ENCODE data around the gene SCYL1. TPM values are rescaled to one million over a fixed set of nuclear protein-coding genes. Genes with fewer than 3 reads are reported as not detected.

SCYL1 gene
- total RNA-seq, 2 donors from 2014 or later, result 55.0 to 62.3 TPM

GRCh38 chr11:65559535-65559934 is 34.7 kb downstream of the SCYL1 start:
- no peak for ATAC-seq
- H3K36me3 ChIP-seq (replicated peaks in 1 of 2; ENCODE audit: insufficient read depth in 1 of 2, low read depth in 2 of 2), result no peaks in the 10 kb centered on the region
- TF ChIP-seq POLR2A (IDR thresholded peaks at IDR 0.05), result no peak
- TF ChIP-seq CTCF (IDR thresholded peaks at IDR 0.05), result no peak
- no peaks in the 10 kb centered on the region for H3K9me3 ChIP-seq
- H3K27me3 ChIP-seq, result no peaks in the 10 kb centered on the region
- intact Hi-C loops (cut with DNase I), result no loop called here
- DNase-seq, result no peak
- H3K4me1 ChIP-seq, result peaks cover 52% of the 10 kb centered on the region
- WGBS, 2 donors, result 68 to 81% methylated on average over 4 to 5 of the region's 5 CpGs
- H3K27ac ChIP-seq, result peak overlapping the region; percentile 86 to 96 (median 92)
- no peak overlapping the region for H3K4me3 ChIP-seq

- ATAC-seq (no peak), DNase-seq (peak in 3 of 4 donors; percentile 41 to 56 (median 48))
- Histone ChIP-seq H3K36me3 (replicated peaks in 1 of 2; ENCODE audit: insufficient read depth in 1 of 2, low read depth in 2 of 2) (no peaks in the 10 kb centered on the region), H3K4me1 (peaks cover 49% of the 10 kb centered on the region), H3K27ac (peak overlapping the region in 3 of 4 donors; percentile 86 to 96 (median 92)), H3K4me3 (no peak overlapping the region), H3K9me3 (no peaks in the 10 kb centered on the region), H3K27me3 (no peaks in the 10 kb centered on the region)
- intact Hi-C loops (cut with DNase I), result no loop called here
- TF ChIP-seq POLR2A (IDR thresholded peaks at IDR 0.05) (no peak), CTCF (IDR thresholded peaks at IDR 0.05) (no peak)
- WGBS, 2 donors, result 37 to 45% methylated on average over 5 of the region's 5 CpGs
Observed at GRCh38 chr11:65559951-65560537, 35.2 kb downstream of the SCYL1 start.

- DNase-seq (peak in 3 of 4 donors; percentile 47 to 64 (median 61)), ATAC-seq (no peak)
- 48 to 52% methylated on average over 11 to 15 of the region's 15 CpGs for WGBS, 2 donors
- Histone ChIP-seq H3K4me1 (peaks cover 42% of the 10 kb centered on the region), H3K36me3 (replicated peaks in 1 of 2; ENCODE audit: insufficient read depth in 1 of 2, low read depth in 2 of 2) (no peaks in the 10 kb centered on the region), H3K4me3 (no peak overlapping the region), H3K9me3 (no peaks in the 10 kb centered on the region), H3K27ac (peak overlapping the region; percentile 1 to 96 (median 89)), H3K27me3 (no peaks in the 10 kb centered on the region)
- no peak for TF ChIP-seq CTCF (IDR thresholded peaks at IDR 0.05)
- intact Hi-C loops (cut with DNase I), result no loop called here
Observed at GRCh38 chr11:65560555-65561418, 35.9 kb downstream of the SCYL1 start.

- WGBS, 2 donors, result 78 to 86% methylated on average over 7 of the region's 7 CpGs
- peaks cover 29% of the 10 kb centered on the region for H3K4me1 ChIP-seq
- ATAC-seq, result no peak
Observed at GRCh38 chr11:65562020-65562419, 37.1 kb downstream of the SCYL1 start.

More at GRCh38 chr11:65562020-65562419, 37.1 kb downstream of the SCYL1 start:
- Histone ChIP-seq H3K9me3 (no peaks in the 10 kb centered on the region), H3K4me3 (no peak overlapping the region), H3K36me3 (replicated peaks in 1 of 2; ENCODE audit: insufficient read depth in 1 of 2, low read depth in 2 of 2) (no peaks in the 10 kb centered on the region), H3K27me3 (no peaks in the 10 kb centered on the region), H3K27ac (no peak overlapping the region)
- intact Hi-C loops (cut with DNase I), result no loop called here
- TF ChIP-seq CTCF (IDR thresholded peaks at IDR 0.05), result no peak
- TF ChIP-seq POLR2A (IDR thresholded peaks at IDR 0.05), result no peak
- no peak for DNase-seq

Data from body of pancreas (tissue), 4 donors.